ENCODE data around the gene ZNF333. TPM values are rescaled to one million over a fixed set of nuclear protein-coding genes. Genes with fewer than 3 reads are reported as not detected.
"Not testable (repeated sequence)": the region's sequence is repeated elsewhere in the genome, so short reads cannot be mapped to it uniquely, and the experiment has no call there.

ZNF333 gene
- total RNA-seq, 1 donor from 2014 or later, result 3.5 TPM

DNA sequence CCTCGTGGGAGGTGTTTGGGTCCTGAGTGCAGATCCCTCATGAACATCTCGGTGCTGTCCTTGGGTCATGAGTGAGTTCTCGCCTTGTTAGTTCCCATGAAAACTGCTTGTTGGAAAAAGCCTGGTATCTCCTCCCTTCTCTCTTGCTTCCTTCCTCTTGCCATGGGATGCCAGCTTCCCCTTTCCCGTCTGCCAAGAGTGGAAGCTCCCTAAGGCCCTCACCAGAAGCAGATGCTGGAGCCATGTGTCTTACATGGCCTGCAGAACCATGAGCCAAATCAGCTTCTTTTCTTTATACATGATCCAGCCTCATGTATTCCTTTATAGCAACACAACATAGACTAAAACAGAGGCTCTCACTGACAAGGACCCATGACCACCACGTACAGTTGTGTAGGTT, 80.3 kb downstream of the ZNF333 start:
- ATAC-seq, result no peak

- no peak for ATAC-seq
These were observed 81.3 kb downstream of the ZNF333 start for GRCh38 chr19:14770944-14771839.

GRCh38 chr19:14772467-14772866, 82.6 kb downstream of the ZNF333 start:
- ATAC-seq, result no peak

GRCh38 chr19:14772995-14773394, 83.1 kb downstream of the ZNF333 start:
- ATAC-seq, result no peak

GRCh38 chr19:14773722-14774121, 83.9 kb downstream of the ZNF333 start:
- not testable (repeated sequence) for ATAC-seq

- ATAC-seq, result no peak
These were observed 84.5 kb downstream of the ZNF333 start for GRCh38 chr19:14774373-14774772.

- ATAC-seq, result not testable (repeated sequence)
These were observed 85.5 kb downstream of the ZNF333 start for GRCh38 chr19:14775326-14775725.

GRCh38 chr19:14775869-14776586, 86.2 kb downstream of the ZNF333 start:
- ATAC-seq, result no peak

DNA sequence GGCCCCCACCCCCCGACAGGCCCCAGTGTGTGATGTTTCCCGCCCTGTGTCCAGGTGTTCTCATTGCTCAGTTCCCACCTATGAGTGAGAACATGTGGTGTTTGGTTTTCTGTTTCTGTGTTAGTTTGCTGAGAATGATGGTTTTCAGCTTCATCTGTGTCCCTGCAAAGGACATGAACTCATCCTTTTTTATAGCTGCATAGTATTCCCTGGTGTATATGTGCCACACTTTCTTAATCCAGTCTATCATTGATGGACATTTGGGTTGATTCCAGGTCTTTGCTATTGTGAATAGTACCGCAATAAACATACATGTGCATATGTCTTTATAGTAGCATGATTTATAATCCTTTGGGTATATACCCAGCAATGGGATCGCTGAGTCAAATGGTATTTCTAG, 87.8 kb downstream of the ZNF333 start:
- not testable (repeated sequence) for ATAC-seq

- ATAC-seq, result not testable (repeated sequence)
These were observed 88.4 kb downstream of the ZNF333 start, which contains the start of gene ADGRE2 for GRCh38 chr19:14778110-14778845. Gene ADGRE2, minus strand, starts transcription at chr19:14778560. Its CDS starts 1,804 bp downstream, at chr19:14776756.

GRCh38 chr19:14779151-14779550, 89.3 kb downstream of the ZNF333 start:
- no peak for ATAC-seq

GRCh38 chr19:14780622-14781225, 90.9 kb downstream of the ZNF333 start:
- not testable (repeated sequence) for ATAC-seq

- ATAC-seq, result not testable (repeated sequence)
These were observed 92.1 kb downstream of the ZNF333 start for GRCh38 chr19:14781713-14782536.

DNA sequence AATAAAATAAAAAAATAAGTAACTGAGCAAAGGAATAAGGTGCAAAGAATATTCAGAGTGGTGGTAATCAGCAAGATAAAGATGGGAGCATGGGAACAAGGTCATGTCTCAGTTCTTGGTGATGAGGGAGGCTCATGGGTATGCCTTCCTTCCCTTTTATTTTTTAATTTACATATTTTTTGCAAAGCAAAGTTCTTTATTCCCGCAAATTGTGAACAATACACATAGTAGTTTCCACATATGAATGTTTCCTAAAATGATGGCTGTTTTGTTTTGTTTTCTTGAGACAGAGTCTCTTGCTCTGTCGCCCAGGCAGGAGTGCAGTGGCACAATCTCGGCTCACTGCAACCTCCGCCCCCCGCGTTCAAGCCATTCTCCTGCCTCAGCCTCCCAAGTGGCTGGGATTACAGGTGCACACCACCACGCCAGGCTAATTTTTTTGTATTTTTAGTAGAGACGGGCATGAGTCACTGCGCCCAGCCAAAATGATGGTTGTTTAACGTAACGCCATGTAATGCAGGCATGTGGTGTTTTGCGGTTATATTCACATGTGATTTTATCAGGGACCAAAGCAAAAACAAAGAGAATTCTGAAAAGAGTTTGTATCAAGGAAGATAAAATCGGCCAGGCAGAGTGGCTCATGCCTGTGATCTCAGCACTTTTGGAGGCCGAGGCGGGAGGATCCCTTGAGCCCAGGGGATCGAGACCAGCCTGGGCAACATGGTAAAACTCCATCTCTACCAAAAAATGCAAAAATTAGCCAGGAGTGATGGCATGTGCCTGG, 93.0 kb downstream of the ZNF333 start:
- ATAC-seq, result no peak

Other genes starting within 250 kb of the ZNF333 start
- gene PTGER1, start 214.7 kb upstream of the ZNF333 start, total RNA-seq, result 0.44 TPM
- gene GIPC1, start 193.9 kb upstream of the ZNF333 start, total RNA-seq, result 254 TPM
- gene DNAJB1, start 171.7 kb upstream of the ZNF333 start, total RNA-seq, result 337 TPM
- 341 TPM for gene TECR, start 160.5 kb upstream of the ZNF333 start, total RNA-seq
- 186 TPM for gene NDUFB7, start 118.0 kb upstream of the ZNF333 start, total RNA-seq
- gene CLEC17A, start 107.0 kb upstream of the ZNF333 start, total RNA-seq, result 0.20 TPM
- gene ADGRE3, start 15.2 kb upstream of the ZNF333 start, total RNA-seq, result 0.12 TPM
- 1.5 TPM for gene ADGRE2, start 88.5 kb downstream of the ZNF333 start, total RNA-seq
- not detected for gene OR7A5, start 145.1 kb downstream of the ZNF333 start, total RNA-seq
- not detected for gene OR7C1, start 145.1 kb downstream of the ZNF333 start, total RNA-seq
- gene OR7A10, start 158.9 kb downstream of the ZNF333 start, total RNA-seq, result not detected
- gene OR7A17, start 196.1 kb downstream of the ZNF333 start, total RNA-seq, result not detected